H9 (cell line): ENCODE measurements around the gene MAPKAP1. TPM values are rescaled to one million over a fixed set of nuclear protein-coding genes. Genes with fewer than 3 reads are reported as not detected.

Source experiments
- DNase-seq: peaks from one replicate; pipeline ENCODE4 v3.0.0-alpha.2; 2017
- H2AFZ ChIP-seq: one replicate; pipeline ENCODE4 v1.6.1; 2013; ENCODE audit warnings: mild to moderate bottlenecking, low read length, control low read depth, moderate library complexity
- H2AK5ac ChIP-seq: 2 replicates; pipeline ENCODE4 v1.6.1; 2013; ENCODE audit warnings: low read length, control low read depth, mixed read lengths; ENCODE audit not compliant: insufficient read length
- H2BK120ac ChIP-seq: one replicate; pipeline ENCODE4 v1.6.1; 2013; ENCODE audit warnings: low read depth, mild to moderate bottlenecking, low read length, control low read depth, inconsistent platforms; ENCODE audit not compliant: poor library complexity, severe bottlenecking
- H2BK12ac ChIP-seq: 2 replicates; pipeline ENCODE4 v1.6.1; 2013; ENCODE audit warnings: low read length, control low read depth, mixed read lengths, low read depth; ENCODE audit not compliant: insufficient read length
- H2BK15ac ChIP-seq: 2 replicates; pipeline ENCODE4 v1.6.1; 2013; ENCODE audit warnings: low read depth, low read length, control low read depth
- H2BK20ac ChIP-seq: one replicate; pipeline ENCODE4 v1.6.1; 2013; ENCODE audit warnings: low read depth, mild to moderate bottlenecking, low read length, control low read depth, inconsistent platforms; ENCODE audit not compliant: poor library complexity, severe bottlenecking
- H2BK5ac ChIP-seq: 2 replicates; pipeline ENCODE4 v1.6.1; 2013; ENCODE audit warnings: low read length, control low read depth, mixed read lengths; ENCODE audit not compliant: insufficient read length
- H3K14ac ChIP-seq: 2 replicates; pipeline ENCODE4 v1.6.1; 2013; ENCODE audit warnings: low read length, control low read depth; ENCODE audit not compliant: insufficient read depth
- H3K18ac ChIP-seq: 2 replicates; pipeline ENCODE4 v1.6.1; 2013; ENCODE audit warnings: low read depth, mild to moderate bottlenecking, mixed read lengths, low read length, control low read depth; ENCODE audit not compliant: insufficient read length
- H3K23ac ChIP-seq: 2 replicates; pipeline ENCODE4 v1.6.1; 2013; ENCODE audit warnings: low read length, control low read depth, mixed read lengths, low read depth; ENCODE audit not compliant: insufficient read length
- H3K23me2 ChIP-seq: 2 replicates; pipeline ENCODE4 v1.6.1; 2013; ENCODE audit warnings: low read depth, mild to moderate bottlenecking, mixed read lengths, low read length, control low read depth; ENCODE audit not compliant: insufficient read length, poor library complexity, severe bottlenecking
- H3K27ac ChIP-seq: 2 replicates; pipeline ENCODE4 v1.5.1; 2013; ENCODE audit warnings: low read length, control low read depth, mixed read lengths, low read depth; ENCODE audit not compliant: insufficient read length
- H3K27me3 ChIP-seq: 2 replicates; pipeline ENCODE4 v1.6.1; 2013; ENCODE audit warnings: low read length, control low read depth, inconsistent platforms; ENCODE audit not compliant: insufficient read depth
- H3K4ac ChIP-seq: 2 replicates; pipeline ENCODE4 v1.6.1; 2013; ENCODE audit warnings: low read depth, mild to moderate bottlenecking, control low read depth, inconsistent platforms, low read length, moderate library complexity
- H3K4me1 ChIP-seq: 2 replicates; pipeline ENCODE4 v1.6.1; 2013; ENCODE audit warnings: low read length, control low read depth, inconsistent platforms; ENCODE audit not compliant: insufficient read depth
- H3K4me2 ChIP-seq: 2 replicates; pipeline ENCODE4 v1.6.1; 2013; ENCODE audit warnings: low read length, control low read depth, mixed read lengths; ENCODE audit not compliant: insufficient read length, insufficient read depth
- H3K56ac ChIP-seq: 2 replicates; pipeline ENCODE4 v1.6.1; 2013; ENCODE audit warnings: low read depth, mild to moderate bottlenecking, mixed read lengths, low read length, control low read depth; ENCODE audit not compliant: insufficient read length
- H3K79me1 ChIP-seq: 2 replicates; pipeline ENCODE4 v1.6.1; 2013; ENCODE audit warnings: low read depth, mild to moderate bottlenecking, moderate library complexity, low read length, control low read depth, inconsistent platforms; ENCODE audit not compliant: insufficient read depth, poor library complexity, severe bottlenecking
- H3K79me2 ChIP-seq: 2 replicates; pipeline ENCODE4 v1.6.1; 2013; ENCODE audit warnings: low read length, control low read depth, inconsistent platforms; ENCODE audit not compliant: insufficient read depth
- H3K9ac ChIP-seq: 2 replicates; pipeline ENCODE4 v1.6.1; 2013; ENCODE audit warnings: low read length, control low read depth, mixed read lengths; ENCODE audit not compliant: insufficient read length; ENCODE audit errors: extremely low read depth
- H3K9me3 ChIP-seq: one replicate; pipeline ENCODE4 v1.6.1; 2013; ENCODE audit warnings: low read depth, low read length, inconsistent platforms; ENCODE audit not compliant: control insufficient read depth
- H3T11ph ChIP-seq: one replicate; pipeline ENCODE4 v1.6.1; 2013; ENCODE audit warnings: mild to moderate bottlenecking, low read length, control low read depth, inconsistent platforms
- H4K20me1 ChIP-seq: one replicate; pipeline ENCODE4 v1.6.1; 2013; ENCODE audit not compliant: control insufficient read depth, insufficient read length, insufficient read depth
- H4K5ac ChIP-seq: 2 replicates; pipeline ENCODE4 v1.6.1; 2013; ENCODE audit warnings: low read depth, mild to moderate bottlenecking, mixed read lengths, low read length, control low read depth; ENCODE audit not compliant: insufficient read length
- H4K8ac ChIP-seq: replicated peaks from 2 replicates; pipeline ENCODE4 v1.6.1; 2013; ENCODE audit warnings: low read length, control low read depth, mixed read lengths, low read depth; ENCODE audit not compliant: insufficient read length
- H4K91ac ChIP-seq: 2 replicates; pipeline ENCODE4 v1.6.1; 2013; ENCODE audit warnings: low read depth, mild to moderate bottlenecking, moderate library complexity, mixed read lengths, low read length, control low read depth; ENCODE audit not compliant: insufficient read length
- H3K27ac Mint-ChIP-seq, 3 experiments: 2 replicates in 2 of 3; 3 replicates in 1 of 3; pipeline ENCODE4 v1.8.0; 2020 to 2021; ENCODE audit warnings: mixed read lengths in 3 of 3, mild to moderate bottlenecking in 1 of 3, moderate library complexity in 1 of 3
- H3K27me3 Mint-ChIP-seq: 2 replicates; pipeline ENCODE4 v1.8.0; 2021; ENCODE audit warnings: low read depth, mild to moderate bottlenecking, moderate library complexity, mixed read lengths
- H3K36me3 Mint-ChIP-seq, 3 experiments: 2 replicates in 2 of 3; 3 replicates in 1 of 3; pipeline ENCODE4 v1.8.0; 2020 to 2021; ENCODE audit warnings: low read depth in 3 of 3, mixed read lengths in 3 of 3; ENCODE audit not compliant: insufficient read depth in 1 of 3
- H3K4me1 Mint-ChIP-seq, 2 experiments: 2 replicates each; pipeline ENCODE4 v1.8.0; 2020; ENCODE audit warnings: mixed read lengths in 2 of 2
- H3K4me3 Mint-ChIP-seq, 2 experiments: 2 replicates in 1 of 2; 3 replicates in 1 of 2; pipeline ENCODE4 v1.8.0; 2020 to 2021; ENCODE audit warnings: mild to moderate bottlenecking in 2 of 2, mixed read lengths in 2 of 2, moderate library complexity in 1 of 2
- H3K9me3 Mint-ChIP-seq, 2 experiments: 2 replicates in 1 of 2; 3 replicates in 1 of 2; pipeline ENCODE4 v1.8.0; 2020; ENCODE audit warnings: mild to moderate bottlenecking in 2 of 2, mixed read lengths in 2 of 2, moderate library complexity in 1 of 2
- WGBS: extraction: QIAGEN DNeasy Blood & Tissue Kit; methylation state at CpG from one replicate; pipeline ENCODE4 v1.1.7; 2013; ENCODE audit warnings: missing lambda C conversion rate, low lambda C conversion rate, mixed read lengths; ENCODE audit not compliant: insufficient read length; ENCODE audit errors: extremely low coverage; 5-methylcytosine and 5-hydroxymethylcytosine counted together
- total RNA-seq: library from RNA; stranded (reverse); gene quantifications from 2 replicates; pipeline ENCODE4 v1.2.1, GENCODE V29; 2021
- TF ChIP-seq, protein P1 (sequence below): fragments of 200-600 bp; sonication (generic); conservative IDR thresholded peaks from 3 replicates; pipeline ENCODE4 v1.8.0; 2021; ENCODE audit warnings: antibody characterized with exemption, mild to moderate bottlenecking

Gene MAPKAP1
- total RNA-seq, 1 experiment from 2014 or later, result 97.0 TPM

DNA sequence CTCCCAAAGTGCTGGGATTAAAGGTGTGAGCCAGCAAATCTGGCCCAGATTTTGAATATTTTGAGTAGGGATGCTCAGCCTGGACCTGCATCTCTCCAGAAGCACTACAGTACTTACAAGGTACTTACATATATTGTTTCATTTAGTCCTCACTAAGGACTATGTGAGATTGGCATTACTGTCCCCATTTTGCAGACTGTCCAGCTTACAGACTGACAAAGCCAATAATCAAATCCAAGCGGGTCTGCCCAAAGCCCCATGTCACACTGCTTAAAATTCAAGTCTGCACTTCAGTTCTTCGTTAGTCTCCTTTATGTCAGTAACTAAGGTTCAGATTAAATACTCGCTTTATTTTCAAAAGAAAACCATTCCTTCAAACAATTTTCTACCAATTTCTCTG is 7.1 kb downstream of the MAPKAP1 start:
- Histone ChIP-seq H2BK20ac (no peak overlapping the region), H3K23me2 (no peaks in the 10 kb centered on the region), H3K79me1 (peaks cover 11% of the 10 kb centered on the region), H3K56ac (no peak overlapping the region), H2BK120ac (no peak overlapping the region), H3K23ac (no peak overlapping the region), H2BK12ac (no peak overlapping the region), H3K4me2 (no peak overlapping the region), H4K5ac (no peak overlapping the region), H3K79me2 (peaks cover 25% of the 10 kb centered on the region; the same call in 1 of the 2 replicates), H3T11ph (no peak overlapping the region), H3K27ac (no peak overlapping the region), H2AFZ (no peak overlapping the region), H4K20me1 (no peaks in the 10 kb centered on the region), H2BK15ac (no peak overlapping the region), H3K4me1 (peaks cover 10% of the 10 kb centered on the region; the same call in 1 of the 2 replicates), H4K91ac (no peak overlapping the region), H2BK5ac (no peak overlapping the region), H3K9ac (no peak overlapping the region), H3K4ac (no peak overlapping the region), H3K14ac (no peak overlapping the region), H4K8ac (no peak overlapping the region), H3K9me3 (no peaks in the 10 kb centered on the region), H2AK5ac (no peak overlapping the region), H3K27me3 (no peaks in the 10 kb centered on the region), H3K18ac (no peak overlapping the region)
- WGBS, result 100% methylated on average over 1 of the region's 3 CpGs
- Mint-ChIP-seq H3K36me3 (no peaks in the 10 kb centered on the region), H3K27ac (peak overlapping the region in 1 of 3 experiments; percentile 81; a peak in 3 of 7 replicates), H3K4me3 (no peak overlapping the region), H3K4me1 (peaks cover 37 to 45% of the 10 kb centered on the region in 2 experiments), H3K27me3 (no peaks in the 10 kb centered on the region), H3K9me3 (no peaks in the 10 kb centered on the region)
- TF ChIP-seq, protein P1, sequence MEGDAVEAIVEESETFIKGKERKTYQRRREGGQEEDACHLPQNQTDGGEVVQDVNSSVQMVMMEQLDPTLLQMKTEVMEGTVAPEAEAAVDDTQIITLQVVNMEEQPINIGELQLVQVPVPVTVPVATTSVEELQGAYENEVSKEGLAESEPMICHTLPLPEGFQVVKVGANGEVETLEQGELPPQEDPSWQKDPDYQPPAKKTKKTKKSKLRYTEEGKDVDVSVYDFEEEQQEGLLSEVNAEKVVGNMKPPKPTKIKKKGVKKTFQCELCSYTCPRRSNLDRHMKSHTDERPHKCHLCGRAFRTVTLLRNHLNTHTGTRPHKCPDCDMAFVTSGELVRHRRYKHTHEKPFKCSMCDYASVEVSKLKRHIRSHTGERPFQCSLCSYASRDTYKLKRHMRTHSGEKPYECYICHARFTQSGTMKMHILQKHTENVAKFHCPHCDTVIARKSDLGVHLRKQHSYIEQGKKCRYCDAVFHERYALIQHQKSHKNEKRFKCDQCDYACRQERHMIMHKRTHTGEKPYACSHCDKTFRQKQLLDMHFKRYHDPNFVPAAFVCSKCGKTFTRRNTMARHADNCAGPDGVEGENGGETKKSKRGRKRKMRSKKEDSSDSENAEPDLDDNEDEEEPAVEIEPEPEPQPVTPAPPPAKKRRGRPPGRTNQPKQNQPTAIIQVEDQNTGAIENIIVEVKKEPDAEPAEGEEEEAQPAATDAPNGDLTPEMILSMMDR, result no peak
- DNase-seq, result no peak
